ENCODE results near the gene ZNF839.
"Not testable (repeated sequence)": the region's sequence is repeated elsewhere in the genome, so short reads cannot be mapped to it uniquely, and the experiment has no call there.

Gene ZNF839

DNA sequence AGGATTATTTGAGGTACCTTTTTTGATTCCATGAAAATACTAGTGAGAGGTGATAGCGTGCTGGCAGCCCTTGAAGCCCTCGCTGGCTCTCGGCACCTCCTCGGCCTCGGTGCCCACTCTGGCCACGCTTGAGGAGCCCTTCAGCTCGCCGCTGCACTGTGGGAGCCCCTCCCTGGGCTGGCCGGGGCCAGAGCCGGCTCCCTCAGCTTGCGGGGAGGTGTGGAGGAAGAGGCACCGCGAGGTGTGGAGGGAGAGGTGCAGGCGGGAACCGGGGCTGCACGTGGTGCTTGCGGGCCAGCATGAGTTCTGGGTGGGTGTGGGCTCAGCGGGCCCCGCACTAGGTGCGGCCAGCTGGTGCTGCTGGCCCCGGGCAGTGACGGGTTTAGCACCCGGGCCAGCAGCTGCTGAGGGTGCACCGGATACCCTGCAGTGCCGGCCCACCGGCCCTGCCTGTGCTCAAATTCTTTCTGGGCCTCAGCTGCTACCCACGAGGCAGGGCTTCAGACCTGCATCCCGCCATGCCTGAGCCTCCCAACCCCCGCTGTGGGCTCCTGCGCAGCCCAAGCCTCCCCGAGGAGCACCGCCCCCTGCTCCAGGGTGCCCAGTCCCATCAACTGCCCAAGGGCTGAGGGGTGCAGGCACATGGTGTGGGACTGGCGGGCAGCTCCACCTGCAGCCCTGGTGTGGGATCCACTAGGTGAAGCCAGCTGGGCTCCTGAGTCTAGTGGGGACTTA is 21.9 kb upstream of the ZNF839 start:
- no peak overlapping the region for H2AFZ ChIP-seq (ENCODE audit: low read depth, low read length, severe bottlenecking)
- no peak overlapping the region for H3K4me2 ChIP-seq (ENCODE audit: low read depth, low read length, poor library complexity, severe bottlenecking)
- no peaks in the 10 kb centered on the region for H4K20me1 ChIP-seq (ENCODE audit: low read depth, low read length)
- H3K4me3 ChIP-seq (ENCODE audit: insufficient read depth, low read length, poor library complexity, severe bottlenecking) = no peak overlapping the region
- no peak for TF ChIP-seq EZH2phosphoT487 (conservative IDR thresholded peaks at IDR 0.05; ENCODE audit: low read length)
- H3K27me3 ChIP-seq (ENCODE audit: low read length) = no peaks in the 10 kb centered on the region
- H3K9me3 ChIP-seq (ENCODE audit: insufficient read depth, low read length) = no peaks in the 10 kb centered on the region
- no peaks in the 10 kb centered on the region for H3K79me2 ChIP-seq (ENCODE audit: insufficient read depth, low read length)
- H3F3A ChIP-seq (ENCODE audit: insufficient read depth) = no peaks in the 10 kb centered on the region
- H3K27ac ChIP-seq (ENCODE audit: low read depth, low read length) = no peak overlapping the region
- no peaks in the 10 kb centered on the region for H3K9me2 ChIP-seq (replicated peaks; ENCODE audit: insufficient read depth, low read length)
- H3K9ac ChIP-seq (ENCODE audit: low read length) = no peak overlapping the region
- no peaks in the 10 kb centered on the region for H3K36me3 ChIP-seq (ENCODE audit: low read length)

DNA sequence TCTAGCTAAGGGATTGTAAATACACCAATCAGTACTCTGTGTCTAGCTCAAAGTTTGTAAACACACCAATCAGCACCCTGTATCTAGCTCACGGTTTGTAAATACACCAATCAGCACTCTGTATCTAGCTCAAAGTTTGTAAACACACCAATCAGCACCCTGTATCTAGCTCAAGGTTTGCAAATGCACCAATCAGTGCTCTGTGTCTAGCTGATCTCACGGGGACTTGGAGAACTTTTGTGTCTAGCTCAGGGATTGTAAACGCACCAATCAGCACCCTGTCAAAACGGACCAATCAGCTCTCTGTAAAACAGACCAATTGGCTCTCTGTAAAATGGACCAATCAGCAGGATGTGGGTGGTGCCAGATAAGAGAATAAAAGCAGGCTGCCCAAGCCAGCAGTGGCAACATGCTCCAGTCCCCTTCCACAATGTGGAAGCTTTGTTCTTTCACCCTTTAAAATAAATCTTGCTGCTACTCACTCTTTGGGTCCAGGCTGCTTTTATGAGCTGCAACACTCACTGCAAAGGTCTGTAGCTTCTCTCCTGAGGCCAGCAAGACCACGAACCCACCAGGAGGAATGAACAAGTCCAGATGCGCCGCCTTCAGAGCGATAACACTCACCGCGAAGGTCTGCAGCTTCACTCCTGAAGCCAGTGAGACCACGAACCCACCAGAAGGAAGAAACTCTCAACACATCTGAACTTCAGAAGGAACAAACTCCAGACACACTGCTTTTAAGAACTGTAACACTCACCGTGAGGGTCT is 21.1 kb upstream of the ZNF839 start:
- H4K20me1 ChIP-seq (ENCODE audit: low read depth, low read length); H2AFZ ChIP-seq (ENCODE audit: low read depth, low read length, severe bottlenecking); H3K9ac ChIP-seq (ENCODE audit: low read length); H3K9me3 ChIP-seq (ENCODE audit: insufficient read depth, low read length); H3K36me3 ChIP-seq (ENCODE audit: low read length); H3K27ac ChIP-seq (ENCODE audit: low read depth, low read length); H3K4me2 ChIP-seq (ENCODE audit: low read depth, low read length, poor library complexity, severe bottlenecking); H3F3A ChIP-seq (ENCODE audit: insufficient read depth); H3K9me2 ChIP-seq (replicated peaks; ENCODE audit: insufficient read depth, low read length); H3K4me3 ChIP-seq (ENCODE audit: insufficient read depth, low read length, poor library complexity, severe bottlenecking); H3K79me2 ChIP-seq (ENCODE audit: insufficient read depth, low read length); H3K27me3 ChIP-seq (ENCODE audit: low read length): not testable (repeated sequence)

DNA sequence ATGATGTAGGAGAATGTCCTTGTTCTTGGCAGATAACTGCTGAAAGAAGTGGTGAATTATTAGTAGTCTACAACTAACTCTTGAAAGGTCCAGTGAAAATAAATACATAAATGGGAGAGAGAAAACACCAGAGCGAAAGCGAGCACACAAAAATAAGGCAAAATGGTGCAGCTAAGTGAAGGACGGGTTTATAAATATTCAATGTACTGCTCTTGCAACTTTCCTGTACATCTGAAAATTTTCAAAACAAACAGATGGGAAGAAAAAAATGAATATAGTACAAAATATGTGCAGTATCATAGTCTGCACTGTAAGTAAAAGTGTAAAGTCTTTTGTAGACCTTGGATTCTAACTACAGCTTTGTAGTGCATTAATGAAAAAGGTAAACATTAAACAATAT is 15.9 kb upstream of the ZNF839 start:
- Histone ChIP-seq H3K9me2 (replicated peaks; ENCODE audit: insufficient read depth, low read length) (no peaks in the 10 kb centered on the region), H3K79me2 (ENCODE audit: insufficient read depth, low read length) (no peaks in the 10 kb centered on the region), H4K20me1 (ENCODE audit: low read depth, low read length) (no peaks in the 10 kb centered on the region), H3K27me3 (ENCODE audit: low read length) (no peaks in the 10 kb centered on the region), H3F3A (ENCODE audit: insufficient read depth) (no peaks in the 10 kb centered on the region), H2AFZ (ENCODE audit: low read depth, low read length, severe bottlenecking) (no peak overlapping the region), H3K4me3 (ENCODE audit: insufficient read depth, low read length, poor library complexity, severe bottlenecking) (no peak overlapping the region), H3K9ac (ENCODE audit: low read length) (no peak overlapping the region), H3K36me3 (ENCODE audit: low read length) (no peaks in the 10 kb centered on the region), H3K4me2 (ENCODE audit: low read depth, low read length, poor library complexity, severe bottlenecking) (no peak overlapping the region), H3K9me3 (ENCODE audit: insufficient read depth, low read length) (no peaks in the 10 kb centered on the region), H3K27ac (ENCODE audit: low read depth, low read length) (no peak overlapping the region)
- TF ChIP-seq, protein P1, sequence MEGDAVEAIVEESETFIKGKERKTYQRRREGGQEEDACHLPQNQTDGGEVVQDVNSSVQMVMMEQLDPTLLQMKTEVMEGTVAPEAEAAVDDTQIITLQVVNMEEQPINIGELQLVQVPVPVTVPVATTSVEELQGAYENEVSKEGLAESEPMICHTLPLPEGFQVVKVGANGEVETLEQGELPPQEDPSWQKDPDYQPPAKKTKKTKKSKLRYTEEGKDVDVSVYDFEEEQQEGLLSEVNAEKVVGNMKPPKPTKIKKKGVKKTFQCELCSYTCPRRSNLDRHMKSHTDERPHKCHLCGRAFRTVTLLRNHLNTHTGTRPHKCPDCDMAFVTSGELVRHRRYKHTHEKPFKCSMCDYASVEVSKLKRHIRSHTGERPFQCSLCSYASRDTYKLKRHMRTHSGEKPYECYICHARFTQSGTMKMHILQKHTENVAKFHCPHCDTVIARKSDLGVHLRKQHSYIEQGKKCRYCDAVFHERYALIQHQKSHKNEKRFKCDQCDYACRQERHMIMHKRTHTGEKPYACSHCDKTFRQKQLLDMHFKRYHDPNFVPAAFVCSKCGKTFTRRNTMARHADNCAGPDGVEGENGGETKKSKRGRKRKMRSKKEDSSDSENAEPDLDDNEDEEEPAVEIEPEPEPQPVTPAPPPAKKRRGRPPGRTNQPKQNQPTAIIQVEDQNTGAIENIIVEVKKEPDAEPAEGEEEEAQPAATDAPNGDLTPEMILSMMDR (IDR thresholded peaks at IDR 0.05; ENCODE audit: insufficient read depth, low read length, poor library complexity, severe bottlenecking) = no peak

DNA sequence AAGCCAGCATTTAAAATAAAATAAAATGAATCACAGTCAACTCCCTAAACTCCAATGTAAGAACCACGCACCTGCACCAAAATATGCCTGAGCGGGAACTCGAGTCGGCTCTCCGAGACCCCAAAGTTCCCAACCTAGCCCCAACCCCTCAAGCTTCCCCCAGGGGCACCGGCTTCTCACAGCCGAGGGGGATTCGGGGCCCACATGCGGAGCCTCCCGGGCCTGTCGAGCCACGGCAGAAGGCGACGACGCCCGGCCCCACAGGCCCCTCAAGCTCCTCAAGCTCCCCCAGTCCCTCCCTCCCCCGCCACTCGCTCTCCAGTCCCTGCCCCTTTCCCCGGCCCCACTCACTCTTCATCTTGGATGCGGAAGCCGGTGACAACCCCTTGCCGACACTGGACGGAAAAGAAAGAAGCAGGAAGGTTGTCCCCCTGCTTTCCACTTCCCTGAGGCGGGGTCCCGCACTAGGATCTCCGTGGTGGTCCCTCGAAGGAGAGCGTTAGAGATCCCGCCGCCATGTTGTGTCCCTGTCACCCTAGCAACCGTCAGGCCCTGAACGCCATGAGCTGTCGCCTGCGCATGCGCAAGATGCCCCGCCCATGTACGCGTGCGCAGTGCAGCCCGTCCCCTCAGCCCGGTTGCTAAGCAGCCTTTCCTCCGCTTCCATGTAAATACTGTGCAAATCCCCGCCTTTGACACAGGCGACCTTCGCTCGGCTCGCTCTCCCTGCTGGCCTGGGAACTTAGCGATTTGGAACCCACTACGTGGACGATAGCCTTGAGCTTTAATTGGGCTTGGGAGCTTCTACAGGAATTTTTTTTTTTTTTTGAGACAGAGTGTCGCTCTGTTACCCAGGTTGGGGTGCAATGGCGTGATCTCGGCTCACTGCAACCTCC is 14.7 kb upstream of the ZNF839 start, which contains the start of gene MOK:
TSS of gene MOK (minus strand) at position 554 of the 896 bp plus-strand sequence. CDS start at position 358, 196 bp downstream.
- Histone ChIP-seq H3K9me2 (replicated peaks; ENCODE audit: insufficient read depth, low read length) (no peaks in the 10 kb centered on the region), H3K4me3 (ENCODE audit: insufficient read depth, low read length, poor library complexity, severe bottlenecking) (peak within 1 kb of the TSS; percentile 81), H3K4me2 (ENCODE audit: low read depth, low read length, poor library complexity, severe bottlenecking) (peak within 1 kb of the TSS; percentile 74), H3F3A (ENCODE audit: insufficient read depth) (no peaks in the 10 kb centered on the region), H3K9ac (ENCODE audit: low read length) (peak within 1 kb of the TSS; percentile 36), H3K36me3 (ENCODE audit: low read length) (no peaks in the 10 kb centered on the region), H3K79me2 (ENCODE audit: insufficient read depth, low read length) (no peaks in the 10 kb centered on the region), H2AFZ (ENCODE audit: low read depth, low read length, severe bottlenecking) (peak within 1 kb of the TSS; percentile 98), H3K27ac (ENCODE audit: low read depth, low read length) (no peak within 1 kb of the TSS), H3K9me3 (ENCODE audit: insufficient read depth, low read length) (no peaks in the 10 kb centered on the region), H4K20me1 (ENCODE audit: low read depth, low read length) (no peaks in the 10 kb centered on the region), H3K27me3 (ENCODE audit: low read length) (no peaks in the 10 kb centered on the region)
- TF ChIP-seq, protein P1 (IDR thresholded peaks at IDR 0.05; ENCODE audit: insufficient read depth, low read length, poor library complexity, severe bottlenecking) = no peak
- no peak for TF ChIP-seq EZH2phosphoT487 (conservative IDR thresholded peaks at IDR 0.05; ENCODE audit: low read length)
